Measurements from ENCODE around the gene PPM1D.

DNA sequence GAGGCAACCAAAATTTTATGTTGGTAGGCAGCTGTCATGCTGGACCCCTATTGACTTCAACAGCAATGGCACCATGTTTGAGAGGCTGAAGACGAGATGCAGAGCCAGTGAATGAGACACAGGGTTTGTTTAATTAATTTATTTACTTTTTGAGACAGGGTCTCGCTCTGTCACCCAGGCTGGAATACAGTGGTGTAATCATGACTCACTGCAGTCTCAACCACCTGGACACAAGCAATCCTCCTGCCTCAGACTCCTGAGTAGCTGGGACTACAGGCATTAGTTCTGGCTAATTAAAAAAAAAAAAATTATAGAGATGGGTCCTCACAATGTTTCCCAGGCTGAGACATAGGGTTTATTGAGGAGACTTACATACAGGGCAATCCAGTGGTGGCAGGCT lies 36.2 kb upstream of the PPM1D start:
- TF ChIP-seq POLR2A (IDR thresholded peaks at IDR 0.05) = no peak
- TF ChIP-seq, protein P1, sequence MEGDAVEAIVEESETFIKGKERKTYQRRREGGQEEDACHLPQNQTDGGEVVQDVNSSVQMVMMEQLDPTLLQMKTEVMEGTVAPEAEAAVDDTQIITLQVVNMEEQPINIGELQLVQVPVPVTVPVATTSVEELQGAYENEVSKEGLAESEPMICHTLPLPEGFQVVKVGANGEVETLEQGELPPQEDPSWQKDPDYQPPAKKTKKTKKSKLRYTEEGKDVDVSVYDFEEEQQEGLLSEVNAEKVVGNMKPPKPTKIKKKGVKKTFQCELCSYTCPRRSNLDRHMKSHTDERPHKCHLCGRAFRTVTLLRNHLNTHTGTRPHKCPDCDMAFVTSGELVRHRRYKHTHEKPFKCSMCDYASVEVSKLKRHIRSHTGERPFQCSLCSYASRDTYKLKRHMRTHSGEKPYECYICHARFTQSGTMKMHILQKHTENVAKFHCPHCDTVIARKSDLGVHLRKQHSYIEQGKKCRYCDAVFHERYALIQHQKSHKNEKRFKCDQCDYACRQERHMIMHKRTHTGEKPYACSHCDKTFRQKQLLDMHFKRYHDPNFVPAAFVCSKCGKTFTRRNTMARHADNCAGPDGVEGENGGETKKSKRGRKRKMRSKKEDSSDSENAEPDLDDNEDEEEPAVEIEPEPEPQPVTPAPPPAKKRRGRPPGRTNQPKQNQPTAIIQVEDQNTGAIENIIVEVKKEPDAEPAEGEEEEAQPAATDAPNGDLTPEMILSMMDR (IDR thresholded peaks at IDR 0.05) = no peak
